ENCODE measurements around the gene DUSP10. TPM values are rescaled to one million over a fixed set of nuclear protein-coding genes. Genes with fewer than 3 reads are reported as not detected.

The DUSP10 gene
- polyA plus RNA-seq, 1 donor from 2014 or later = 2.0 TPM

DNA sequence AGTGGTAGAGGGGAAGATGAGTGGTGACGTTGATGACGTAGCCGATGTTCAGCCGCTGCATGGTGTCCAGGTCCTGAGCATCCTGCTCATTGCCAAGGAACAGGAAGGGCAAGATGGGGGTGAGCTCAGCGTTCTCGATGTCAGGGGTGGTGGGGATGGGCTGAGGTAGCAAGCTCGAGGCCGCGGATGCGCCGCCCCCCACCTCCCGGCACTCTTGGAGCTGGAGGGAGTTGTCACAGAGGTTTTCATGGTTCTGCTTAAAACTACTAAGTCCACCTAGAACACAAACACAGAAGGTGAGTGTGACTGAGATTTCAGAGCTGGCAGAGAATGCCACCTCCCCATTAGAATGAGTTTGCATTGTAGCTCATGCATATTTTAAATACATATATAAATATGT lies 35.7 kb downstream of the DUSP10 start:
- Histone ChIP-seq H2AFZ (ENCODE audit: low read depth, low read length) (no peak overlapping the region), H3K27me3 (ENCODE audit: insufficient read depth, low read depth, low read length) (no peaks in the 10 kb centered on the region), H3F3A (ENCODE audit: insufficient read depth, low read length, poor library complexity, severe bottlenecking) (no peaks in the 10 kb centered on the region), H3K36me3 (ENCODE audit: insufficient read depth, low read length) (no peaks in the 10 kb centered on the region), H3K9me3 (ENCODE audit: low read length) (no peaks in the 10 kb centered on the region), H3K9ac (ENCODE audit: low read length) (no peak overlapping the region), H4K20me1 (ENCODE audit: insufficient read depth) (no peaks in the 10 kb centered on the region), H3K9me2 (ENCODE audit: insufficient read depth, low read length) (no peaks in the 10 kb centered on the region), H3K4me2 (ENCODE audit: low read length) (no peak overlapping the region), H3K4me3 (ENCODE audit: low read length) (no peak overlapping the region), H3K27ac (ENCODE audit: low read length) (no peak overlapping the region), H3K79me2 (replicated peaks; ENCODE audit: insufficient read depth, low read length) (no peaks in the 10 kb centered on the region)
- TF ChIP-seq, protein P1, sequence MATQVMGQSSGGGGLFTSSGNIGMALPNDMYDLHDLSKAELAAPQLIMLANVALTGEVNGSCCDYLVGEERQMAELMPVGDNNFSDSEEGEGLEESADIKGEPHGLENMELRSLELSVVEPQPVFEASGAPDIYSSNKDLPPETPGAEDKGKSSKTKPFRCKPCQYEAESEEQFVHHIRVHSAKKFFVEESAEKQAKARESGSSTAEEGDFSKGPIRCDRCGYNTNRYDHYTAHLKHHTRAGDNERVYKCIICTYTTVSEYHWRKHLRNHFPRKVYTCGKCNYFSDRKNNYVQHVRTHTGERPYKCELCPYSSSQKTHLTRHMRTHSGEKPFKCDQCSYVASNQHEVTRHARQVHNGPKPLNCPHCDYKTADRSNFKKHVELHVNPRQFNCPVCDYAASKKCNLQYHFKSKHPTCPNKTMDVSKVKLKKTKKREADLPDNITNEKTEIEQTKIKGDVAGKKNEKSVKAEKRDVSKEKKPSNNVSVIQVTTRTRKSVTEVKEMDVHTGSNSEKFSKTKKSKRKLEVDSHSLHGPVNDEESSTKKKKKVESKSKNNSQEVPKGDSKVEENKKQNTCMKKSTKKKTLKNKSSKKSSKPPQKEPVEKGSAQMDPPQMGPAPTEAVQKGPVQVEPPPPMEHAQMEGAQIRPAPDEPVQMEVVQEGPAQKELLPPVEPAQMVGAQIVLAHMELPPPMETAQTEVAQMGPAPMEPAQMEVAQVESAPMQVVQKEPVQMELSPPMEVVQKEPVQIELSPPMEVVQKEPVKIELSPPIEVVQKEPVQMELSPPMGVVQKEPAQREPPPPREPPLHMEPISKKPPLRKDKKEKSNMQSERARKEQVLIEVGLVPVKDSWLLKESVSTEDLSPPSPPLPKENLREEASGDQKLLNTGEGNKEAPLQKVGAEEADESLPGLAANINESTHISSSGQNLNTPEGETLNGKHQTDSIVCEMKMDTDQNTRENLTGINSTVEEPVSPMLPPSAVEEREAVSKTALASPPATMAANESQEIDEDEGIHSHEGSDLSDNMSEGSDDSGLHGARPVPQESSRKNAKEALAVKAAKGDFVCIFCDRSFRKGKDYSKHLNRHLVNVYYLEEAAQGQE (IDR thresholded peaks at IDR 0.05; ENCODE audit: borderline replicate concordance) = no peak
- TF ChIP-seq TAF1 (IDR thresholded peaks at IDR 0.05; ENCODE audit: low read depth) (no peak), EZH2 (IDR thresholded peaks at IDR 0.05; ENCODE audit: borderline replicate concordance, insufficient read depth, low read length, poor library complexity, severe bottlenecking) (no peak), MXI1 (conservative IDR thresholded peaks at IDR 0.05; ENCODE audit: poor library complexity, severe bottlenecking) (no peak), RAD21 (conservative IDR thresholded peaks at IDR 0.05) (no peak), EP300 (conservative IDR thresholded peaks at IDR 0.05; ENCODE audit: poor library complexity, severe bottlenecking) (no peak), SMC3 (conservative IDR thresholded peaks at IDR 0.05; ENCODE audit: poor library complexity) (no peak), POLR2AphosphoS5 (IDR thresholded peaks at IDR 0.05) (no peak)
- TF ChIP-seq, protein P2, sequence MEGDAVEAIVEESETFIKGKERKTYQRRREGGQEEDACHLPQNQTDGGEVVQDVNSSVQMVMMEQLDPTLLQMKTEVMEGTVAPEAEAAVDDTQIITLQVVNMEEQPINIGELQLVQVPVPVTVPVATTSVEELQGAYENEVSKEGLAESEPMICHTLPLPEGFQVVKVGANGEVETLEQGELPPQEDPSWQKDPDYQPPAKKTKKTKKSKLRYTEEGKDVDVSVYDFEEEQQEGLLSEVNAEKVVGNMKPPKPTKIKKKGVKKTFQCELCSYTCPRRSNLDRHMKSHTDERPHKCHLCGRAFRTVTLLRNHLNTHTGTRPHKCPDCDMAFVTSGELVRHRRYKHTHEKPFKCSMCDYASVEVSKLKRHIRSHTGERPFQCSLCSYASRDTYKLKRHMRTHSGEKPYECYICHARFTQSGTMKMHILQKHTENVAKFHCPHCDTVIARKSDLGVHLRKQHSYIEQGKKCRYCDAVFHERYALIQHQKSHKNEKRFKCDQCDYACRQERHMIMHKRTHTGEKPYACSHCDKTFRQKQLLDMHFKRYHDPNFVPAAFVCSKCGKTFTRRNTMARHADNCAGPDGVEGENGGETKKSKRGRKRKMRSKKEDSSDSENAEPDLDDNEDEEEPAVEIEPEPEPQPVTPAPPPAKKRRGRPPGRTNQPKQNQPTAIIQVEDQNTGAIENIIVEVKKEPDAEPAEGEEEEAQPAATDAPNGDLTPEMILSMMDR (IDR thresholded peaks at IDR 0.05; ENCODE audit: poor library complexity, severe bottlenecking) = no peak

DNA sequence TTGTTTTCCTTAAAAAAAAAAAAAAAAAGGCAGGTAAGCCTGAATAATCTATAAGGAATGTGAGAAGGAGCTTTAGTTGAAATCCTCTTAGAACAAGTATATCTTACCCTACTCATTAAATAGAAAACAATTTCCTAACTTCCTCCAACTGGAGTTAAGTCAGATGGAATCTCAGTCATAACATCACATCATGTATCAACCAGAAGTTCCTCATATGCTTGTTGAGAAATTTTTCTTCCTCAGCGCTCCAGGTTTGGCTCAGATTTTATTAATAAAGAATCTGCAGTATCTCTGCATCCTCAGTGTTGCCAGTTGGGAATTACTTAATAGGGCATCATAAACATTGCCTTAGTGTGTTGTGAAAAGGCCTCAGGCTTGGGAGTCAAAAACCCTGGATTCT lies 37.6 kb downstream of the DUSP10 start:
- Histone ChIP-seq H3K27ac (ENCODE audit: low read length) (no peak overlapping the region), H3K9me2 (ENCODE audit: insufficient read depth, low read length) (no peaks in the 10 kb centered on the region), H3F3A (ENCODE audit: insufficient read depth, low read length, poor library complexity, severe bottlenecking) (no peaks in the 10 kb centered on the region), H3K9me3 (ENCODE audit: low read length) (no peaks in the 10 kb centered on the region), H3K4me3 (ENCODE audit: low read length) (no peak overlapping the region), H3K79me2 (replicated peaks; ENCODE audit: insufficient read depth, low read length) (no peaks in the 10 kb centered on the region), H3K4me2 (ENCODE audit: low read length) (no peak overlapping the region), H3K9ac (ENCODE audit: low read length) (no peak overlapping the region), H3K36me3 (ENCODE audit: insufficient read depth, low read length) (no peaks in the 10 kb centered on the region), H3K27me3 (ENCODE audit: insufficient read depth, low read depth, low read length) (no peaks in the 10 kb centered on the region), H2AFZ (ENCODE audit: low read depth, low read length) (no peak overlapping the region), H4K20me1 (ENCODE audit: insufficient read depth) (no peaks in the 10 kb centered on the region)
- TF ChIP-seq SMC3 (conservative IDR thresholded peaks at IDR 0.05; ENCODE audit: poor library complexity) (no peak), RAD21 (conservative IDR thresholded peaks at IDR 0.05) (no peak), EZH2 (IDR thresholded peaks at IDR 0.05; ENCODE audit: borderline replicate concordance, insufficient read depth, low read length, poor library complexity, severe bottlenecking) (no peak), TAF1 (IDR thresholded peaks at IDR 0.05; ENCODE audit: low read depth) (no peak)
- TF ChIP-seq, protein P1 (IDR thresholded peaks at IDR 0.05; ENCODE audit: borderline replicate concordance) = no peak
